SIG-M5 treated with dmso at 0.1 percent for 504 hours (cell line): Measurements from ENCODE around the gene CACFD1.

Experiments used
- DNase-seq: peaks from one replicate; lab custom pipeline; 2025; ENCODE audit not compliant: unreplicated experiment; lab: John Stamatoyannopoulos, UW

CACFD1 gene

GRCh38 chr9:133478851-133479711, 19.3 kb downstream of the CACFD1 start, which contains the start of gene SLC2A6:
Gene SLC2A6, minus strand, starts transcription at chr9:133479099. Its CDS starts 40 bp downstream, at chr9:133479059.
- peak; percentile 62 for DNase-seq

GRCh38 chr9:133483611-133484010, 23.8 kb downstream of the CACFD1 start:
- no peak for DNase-seq

GRCh38 chr9:133484671-133485437, 25.1 kb downstream of the CACFD1 start:
- DNase-seq: peak; percentile 13

- DNase-seq: peak; percentile 36
Measured at GRCh38 chr9:133485531-133486260, 25.9 kb downstream of the CACFD1 start.

- no peak for DNase-seq
Measured at GRCh38 chr9:133487331-133487725, 27.6 kb downstream of the CACFD1 start.

- DNase-seq: no peak
Measured at GRCh38 chr9:133488686-133489252, 29.0 kb downstream of the CACFD1 start.

- no peak for DNase-seq
Measured at GRCh38 chr9:133489253-133490190, 29.7 kb downstream of the CACFD1 start.

- DNase-seq: no peak
Measured at GRCh38 chr9:133490201-133490681, 30.5 kb downstream of the CACFD1 start.

GRCh38 chr9:133490865-133491655, 31.3 kb downstream of the CACFD1 start:
- DNase-seq: no peak

- no peak for DNase-seq
Measured at GRCh38 chr9:133491656-133491925, 31.8 kb downstream of the CACFD1 start.

GRCh38 chr9:133492061-133493021, 32.6 kb downstream of the CACFD1 start:
- DNase-seq: no peak

GRCh38 chr9:133493428-133493827, 33.6 kb downstream of the CACFD1 start:
- DNase-seq: no peak

GRCh38 chr9:133493845-133494540, 34.2 kb downstream of the CACFD1 start:
- no peak for DNase-seq

GRCh38 chr9:133494636-133495326, 35.0 kb downstream of the CACFD1 start:
- no peak for DNase-seq

- DNase-seq: no peak
Measured at GRCh38 chr9:133495327-133496293, 35.8 kb downstream of the CACFD1 start.
